CD4-positive, alpha-beta T cell treated with Interleukin-2 at 100 ng/mL for 4 hours (primary cell): ENCODE results near the gene TMCC3.
"Not testable (repeated sequence)": the region's sequence is repeated elsewhere in the genome, so short reads cannot be mapped to it uniquely, and the experiment has no call there.

Source experiments
- DNase-seq: peaks from one replicate; pipeline ENCODE4 v3.0.0-alpha.2; 2020; ENCODE audit warnings: low spot score

The TMCC3 gene

GRCh38 chr12:94565683-94566082, 84.7 kb downstream of the TMCC3 start:
- DNase-seq = no peak

GRCh38 chr12:94563286-94563685, 87.1 kb downstream of the TMCC3 start:
- DNase-seq = no peak

- no peak for DNase-seq
Observed at GRCh38 chr12:94561943-94562411, 88.4 kb downstream of the TMCC3 start.

GRCh38 chr12:94560431-94561221, 89.7 kb downstream of the TMCC3 start:
- no peak for DNase-seq

GRCh38 chr12:94558612-94559011, 91.7 kb downstream of the TMCC3 start:
- no peak for DNase-seq

GRCh38 chr12:94557746-94558295, 92.5 kb downstream of the TMCC3 start:
- DNase-seq = no peak

- no peak for DNase-seq
Observed at GRCh38 chr12:94555687-94556086, 94.7 kb downstream of the TMCC3 start.

GRCh38 chr12:94553875-94554274, 96.5 kb downstream of the TMCC3 start:
- no peak for DNase-seq

GRCh38 chr12:94553130-94553519, 97.2 kb downstream of the TMCC3 start:
- no peak for DNase-seq

GRCh38 chr12:94551810-94552209, 98.5 kb downstream of the TMCC3 start:
- DNase-seq = no peak

GRCh38 chr12:94550964-94551363, 99.4 kb downstream of the TMCC3 start:
- no peak for DNase-seq

- not testable (repeated sequence) for DNase-seq
Observed at GRCh38 chr12:94548833-94549232, 101.5 kb downstream of the TMCC3 start.

- DNase-seq = no peak
Observed at GRCh38 chr12:94545935-94546771, 104.2 kb downstream of the TMCC3 start.

- no peak for DNase-seq
Observed at GRCh38 chr12:94544355-94544754, 106.0 kb downstream of the TMCC3 start.

- DNase-seq = no peak
Observed at GRCh38 chr12:94538318-94538717, 112.0 kb downstream of the TMCC3 start.

GRCh38 chr12:94536040-94536965, 114.1 kb downstream of the TMCC3 start:
- no peak for DNase-seq

GRCh38 chr12:94535510-94535921, 114.8 kb downstream of the TMCC3 start:
- DNase-seq = no peak

GRCh38 chr12:94534774-94535509, 115.4 kb downstream of the TMCC3 start:
- no peak for DNase-seq

- no peak for DNase-seq
Observed at GRCh38 chr12:94534278-94534677, 116.1 kb downstream of the TMCC3 start.

GRCh38 chr12:94532490-94533422, 117.6 kb downstream of the TMCC3 start:
- DNase-seq = peak; percentile 69
